Lower leg skin (tissue), 4 donors: ENCODE results near the gene KCNJ16. TPM values are rescaled to one million over a fixed set of nuclear protein-coding genes. Genes with fewer than 3 reads are reported as not detected.

Experiments
- DNase-seq, 2 donors: peaks; one replicate each; pipeline ENCODE4 v3.0.0-alpha.2; 2019; ENCODE audit warnings: low spot score in 2 of 2
- H3K4me3 ChIP-seq: fragments of 200-600 bp; sonication (generic); 2 replicates; pipeline ENCODE4 v1.5.1; 2017; ENCODE audit warnings: mild to moderate bottlenecking, low read depth; ENCODE audit not compliant: poor library complexity, severe bottlenecking
- CTCF ChIP-seq, 3 donors: fragments of 450-650 bp; IDR thresholded peaks; one replicate each; pipeline ENCODE4 v1.5.1; 2016; ENCODE audit warnings: antibody characterized with exemption in 3 of 3, mild to moderate bottlenecking in 3 of 3, moderate library complexity in 2 of 3
- POLR2A ChIP-seq, 2 donors: fragments of 450-650 bp; IDR thresholded peaks; one replicate each; pipeline ENCODE4 v1.6.1; 2016 to 2017; ENCODE audit warnings: antibody characterized with exemption in 2 of 2, mild to moderate bottlenecking in 1 of 2, moderate library complexity in 1 of 2
- WGBS, 2 donors: methylation state at CpG; one replicate each; pipeline ENCODE4 v1.1.5; 2018; 5-methylcytosine and 5-hydroxymethylcytosine counted together
- intact Hi-C: fragments of 100-400 bp; cut with DNase I; formaldehyde crosslinking; loops from one replicate; pipeline ENCODE4 v1.15.0; 2023; ENCODE audit warnings: low total_unique reads
- total RNA-seq, 4 donors: library from RNA; depleted of rRNA; stranded (reverse); fragments of >200 nt; gene quantifications; one replicate each; pipeline ENCODE4 v1.1.0, GENCODE V29; 2016

The KCNJ16 gene
- total RNA-seq, 4 donors from 2014 or later: 1.1 TPM; not detected in 3

- intact Hi-C loops: no loop called here
These were observed 106.4 kb downstream of the KCNJ16 start for GRCh38 chr17:70181376-70181775.

GRCh38 chr17:70181866-70182265 lies 106.8 kb downstream of the KCNJ16 start:
- no peak for DNase-seq
- no peak for TF ChIP-seq POLR2A (IDR thresholded peaks at IDR 0.05)
- TF ChIP-seq CTCF (IDR thresholded peaks at IDR 0.05): no peak
- intact Hi-C loops: no loop called here
- WGBS, 2 donors: 73 to 77% methylated on average over 3 of the region's 3 CpGs
- H3K4me3 ChIP-seq: no peak overlapping the region

More at GRCh38 chr17:70181376-70181775, 106.4 kb downstream of the KCNJ16 start:
- WGBS, 2 donors: 52 to 57% methylated on average over 5 of the region's 5 CpGs
- TF ChIP-seq POLR2A (IDR thresholded peaks at IDR 0.05) (no peak), CTCF (IDR thresholded peaks at IDR 0.05) (no peak)
- no peak for DNase-seq
- H3K4me3 ChIP-seq: no peak overlapping the region

- DNase-seq: no peak
- WGBS, 2 donors: 77 to 85% methylated on average over 4 of the region's 4 CpGs
- H3K4me3 ChIP-seq: no peak overlapping the region
- intact Hi-C loops: no loop called here
- TF ChIP-seq POLR2A (IDR thresholded peaks at IDR 0.05) (no peak), CTCF (IDR thresholded peaks at IDR 0.05) (no peak)
These were observed 108.5 kb downstream of the KCNJ16 start for GRCh38 chr17:70183508-70183907.

GRCh38 chr17:70184207-70184606 lies 109.2 kb downstream of the KCNJ16 start:
- intact Hi-C loops: no loop called here
- TF ChIP-seq POLR2A (IDR thresholded peaks at IDR 0.05) (no peak), CTCF (IDR thresholded peaks at IDR 0.05) (no peak)
- no peak overlapping the region for H3K4me3 ChIP-seq
- DNase-seq: no peak

GRCh38 chr17:70184770-70185169 lies 109.7 kb downstream of the KCNJ16 start:
- intact Hi-C loops: no loop called here
- TF ChIP-seq POLR2A (IDR thresholded peaks at IDR 0.05): no peak
- no peak for TF ChIP-seq CTCF (IDR thresholded peaks at IDR 0.05)
- H3K4me3 ChIP-seq: no peak overlapping the region
- no peak for DNase-seq
- WGBS, 2 donors: 29 to 41% methylated on average over 4 of the region's 4 CpGs

Other genes starting within 250 kb of the KCNJ16 start
- 10 to 100 TPM in 2 of 4 donors, 1 to 10 TPM in 2; 5.6 to 11.4 (median 9.7) TPM for gene KCNJ2, start 94.3 kb downstream of the KCNJ16 start, total RNA-seq